Measurements from ENCODE around the gene NTMT2. TPM values are rescaled to one million over a fixed set of nuclear protein-coding genes. Genes with fewer than 3 reads are reported as not detected.

The NTMT2 gene
- total RNA-seq, 1 donor from 2014 or later, result not detected

DNA sequence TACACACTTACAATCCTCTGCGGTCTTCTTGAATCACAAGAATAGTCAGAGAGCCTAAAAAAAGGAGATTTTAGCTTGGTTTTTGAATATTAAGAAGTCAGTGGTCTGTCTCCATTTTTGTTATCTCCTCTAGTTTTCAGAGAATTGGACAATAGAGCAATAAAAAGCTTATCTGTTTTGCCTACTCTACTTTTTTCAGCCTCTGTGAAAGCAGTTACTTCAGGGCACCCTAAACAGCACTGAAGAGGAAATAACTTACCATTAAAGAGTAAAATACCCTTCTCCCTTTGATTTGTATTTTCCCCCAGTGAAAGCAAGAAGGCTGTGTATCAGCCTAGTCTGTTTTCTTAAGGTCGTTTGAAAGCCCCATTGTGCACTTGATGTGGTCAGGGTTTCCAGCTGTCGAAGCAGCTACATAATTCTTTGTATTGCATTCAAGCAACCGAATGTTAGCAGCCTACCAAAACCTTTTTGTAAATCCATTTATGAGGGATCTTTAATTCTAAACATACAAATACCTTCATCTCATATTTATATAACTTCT lies 1.0 kb downstream of the NTMT2 start:
- no peaks in the 10 kb centered on the region for H3K9me3 Mint-ChIP-seq (ENCODE audit: low read depth)
- H3K4me3 Mint-ChIP-seq (ENCODE audit: low read depth), result no peak overlapping the region
- H3K36me3 Mint-ChIP-seq (ENCODE audit: insufficient read depth), result no peaks in the 10 kb centered on the region
- TF ChIP-seq, protein P1, sequence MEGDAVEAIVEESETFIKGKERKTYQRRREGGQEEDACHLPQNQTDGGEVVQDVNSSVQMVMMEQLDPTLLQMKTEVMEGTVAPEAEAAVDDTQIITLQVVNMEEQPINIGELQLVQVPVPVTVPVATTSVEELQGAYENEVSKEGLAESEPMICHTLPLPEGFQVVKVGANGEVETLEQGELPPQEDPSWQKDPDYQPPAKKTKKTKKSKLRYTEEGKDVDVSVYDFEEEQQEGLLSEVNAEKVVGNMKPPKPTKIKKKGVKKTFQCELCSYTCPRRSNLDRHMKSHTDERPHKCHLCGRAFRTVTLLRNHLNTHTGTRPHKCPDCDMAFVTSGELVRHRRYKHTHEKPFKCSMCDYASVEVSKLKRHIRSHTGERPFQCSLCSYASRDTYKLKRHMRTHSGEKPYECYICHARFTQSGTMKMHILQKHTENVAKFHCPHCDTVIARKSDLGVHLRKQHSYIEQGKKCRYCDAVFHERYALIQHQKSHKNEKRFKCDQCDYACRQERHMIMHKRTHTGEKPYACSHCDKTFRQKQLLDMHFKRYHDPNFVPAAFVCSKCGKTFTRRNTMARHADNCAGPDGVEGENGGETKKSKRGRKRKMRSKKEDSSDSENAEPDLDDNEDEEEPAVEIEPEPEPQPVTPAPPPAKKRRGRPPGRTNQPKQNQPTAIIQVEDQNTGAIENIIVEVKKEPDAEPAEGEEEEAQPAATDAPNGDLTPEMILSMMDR (IDR thresholded peaks at IDR 0.05; ENCODE audit: unreplicated experiment), result no peak
- no peak for DNase-seq (ENCODE audit: low spot score, unreplicated experiment)
- no peak overlapping the region for H3K27ac Mint-ChIP-seq
- peaks cover 17% of the 10 kb centered on the region for H3K4me1 Mint-ChIP-seq (ENCODE audit: low read depth)
- H3K27me3 Mint-ChIP-seq, result no peaks in the 10 kb centered on the region

DNA sequence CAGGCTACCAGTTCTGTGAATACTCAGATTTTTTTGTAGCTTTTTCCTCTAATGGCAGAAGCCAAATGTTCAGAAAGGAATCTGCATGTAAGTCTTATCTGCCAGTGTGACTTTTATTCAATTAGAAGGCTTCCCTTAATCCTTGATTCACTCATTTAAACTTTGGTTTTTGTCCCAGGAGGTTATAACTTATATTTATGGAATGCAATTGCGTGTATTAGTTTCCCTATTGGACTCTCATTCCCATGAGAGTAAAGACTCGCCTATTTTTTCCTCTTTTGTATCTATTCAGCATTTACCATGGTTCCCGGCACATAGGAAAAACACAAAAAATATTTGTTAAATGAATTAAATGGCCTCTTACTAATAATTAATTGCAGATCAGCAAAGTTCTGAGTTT lies 3.5 kb downstream of the NTMT2 start:
- TF ChIP-seq, protein P1 (IDR thresholded peaks at IDR 0.05; ENCODE audit: unreplicated experiment), result no peak
- no peak overlapping the region for H3K27ac Mint-ChIP-seq
- no peaks in the 10 kb centered on the region for H3K27me3 Mint-ChIP-seq
- no peak for DNase-seq (ENCODE audit: low spot score, unreplicated experiment)
- peaks cover 8% of the 10 kb centered on the region for H3K9me3 Mint-ChIP-seq (ENCODE audit: low read depth)
- no peak overlapping the region for H3K4me3 Mint-ChIP-seq (ENCODE audit: low read depth)
- no peaks in the 10 kb centered on the region for H3K36me3 Mint-ChIP-seq (ENCODE audit: insufficient read depth)
- peaks cover 17% of the 10 kb centered on the region for H3K4me1 Mint-ChIP-seq (ENCODE audit: low read depth)

DNA sequence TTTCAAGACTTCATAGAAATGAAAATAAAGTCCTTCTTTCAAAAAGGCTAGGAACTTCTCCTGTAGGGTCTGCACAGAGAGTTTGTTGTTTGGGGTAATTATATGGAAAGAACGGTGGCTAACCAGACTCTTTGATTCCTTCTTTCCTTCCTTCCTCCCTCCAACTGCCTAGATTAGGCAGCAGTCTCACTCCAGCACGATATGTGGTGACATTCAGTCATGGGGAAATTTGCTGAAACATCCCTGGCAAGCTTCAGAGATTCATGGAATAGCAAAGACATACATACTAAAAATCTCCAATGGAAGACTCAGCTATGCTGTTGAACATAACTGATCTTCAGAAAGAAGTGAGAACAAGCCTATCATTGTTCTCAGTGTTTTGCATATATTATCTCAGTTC lies 4.3 kb downstream of the NTMT2 start:
- H3K4me3 Mint-ChIP-seq (ENCODE audit: low read depth), result no peak overlapping the region
- H3K27ac Mint-ChIP-seq, result no peak overlapping the region
- no peaks in the 10 kb centered on the region for H3K27me3 Mint-ChIP-seq
- DNase-seq (ENCODE audit: low spot score, unreplicated experiment), result no peak
- TF ChIP-seq, protein P1 (IDR thresholded peaks at IDR 0.05; ENCODE audit: unreplicated experiment), result no peak
- H3K9me3 Mint-ChIP-seq (ENCODE audit: low read depth), result peaks cover 8% of the 10 kb centered on the region
- H3K36me3 Mint-ChIP-seq (ENCODE audit: insufficient read depth), result no peaks in the 10 kb centered on the region
- peaks cover 17% of the 10 kb centered on the region for H3K4me1 Mint-ChIP-seq (ENCODE audit: low read depth)

DNA sequence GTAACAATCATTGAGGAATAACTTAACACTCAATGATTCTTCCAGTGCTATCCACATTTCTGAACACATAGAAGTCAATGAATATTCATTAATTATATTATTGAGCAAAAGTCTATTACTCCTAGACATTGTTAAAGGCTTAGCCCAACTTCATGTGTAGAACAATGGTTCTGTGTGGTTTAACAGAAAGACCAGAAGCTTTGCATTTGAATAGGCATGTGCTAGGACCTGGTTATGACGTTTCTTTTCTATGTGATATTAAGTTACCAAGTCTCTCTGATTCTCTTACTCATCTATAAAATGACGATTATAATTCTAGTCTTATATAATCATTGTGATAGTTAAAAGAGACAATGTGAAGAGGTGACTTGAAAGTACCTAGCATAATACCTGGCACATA lies 5.2 kb downstream of the NTMT2 start:
- Mint-ChIP-seq H3K4me3 (ENCODE audit: low read depth) (no peak overlapping the region), H3K27ac (no peak overlapping the region), H3K36me3 (ENCODE audit: insufficient read depth) (no peaks in the 10 kb centered on the region), H3K27me3 (no peaks in the 10 kb centered on the region), H3K4me1 (ENCODE audit: low read depth) (peaks cover 11% of the 10 kb centered on the region), H3K9me3 (ENCODE audit: low read depth) (peaks cover 8% of the 10 kb centered on the region)
- TF ChIP-seq, protein P1 (IDR thresholded peaks at IDR 0.05; ENCODE audit: unreplicated experiment), result no peak
- DNase-seq (ENCODE audit: low spot score, unreplicated experiment), result no peak

DNA sequence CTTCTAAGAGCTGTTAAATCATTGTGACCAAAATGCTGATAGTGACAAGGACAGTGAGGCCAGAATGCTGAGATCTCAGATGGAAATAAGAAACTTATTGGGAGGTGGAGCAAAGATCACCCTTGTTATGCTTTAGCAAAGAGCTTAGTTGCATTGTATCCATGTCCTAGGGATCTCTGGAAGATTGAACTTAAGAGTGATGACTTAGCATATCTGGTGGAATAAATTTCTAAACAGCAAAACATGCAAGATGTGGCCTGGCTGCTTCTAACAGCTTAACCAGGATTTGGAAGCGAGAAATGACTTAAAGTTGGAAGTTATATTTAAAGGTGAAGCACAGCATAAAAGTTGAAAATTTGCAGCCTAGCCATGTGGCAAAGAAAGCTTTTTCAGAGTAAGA lies 7.7 kb downstream of the NTMT2 start:
- H3K4me3 Mint-ChIP-seq (ENCODE audit: low read depth), result no peak overlapping the region
- H3K27me3 Mint-ChIP-seq, result no peaks in the 10 kb centered on the region
- DNase-seq (ENCODE audit: low spot score, unreplicated experiment), result no peak
- TF ChIP-seq, protein P1 (IDR thresholded peaks at IDR 0.05; ENCODE audit: unreplicated experiment), result no peak
- H3K9me3 Mint-ChIP-seq (ENCODE audit: low read depth), result peaks cover 12% of the 10 kb centered on the region
- no peaks in the 10 kb centered on the region for H3K4me1 Mint-ChIP-seq (ENCODE audit: low read depth)
- no peak overlapping the region for H3K27ac Mint-ChIP-seq
- no peaks in the 10 kb centered on the region for H3K36me3 Mint-ChIP-seq (ENCODE audit: insufficient read depth)

Data from progenitor cell of endocrine pancreas (in vitro differentiated cells).